ENCODE measurements around the gene MYCBP2. TPM values are rescaled to one million over a fixed set of nuclear protein-coding genes. Genes with fewer than 3 reads are reported as not detected.
"Not testable (repeated sequence)": the region's sequence is repeated elsewhere in the genome, so short reads cannot be mapped to it uniquely, and the experiment has no call there.

The MYCBP2 gene
- total RNA-seq, 3 donors from 2014 or later = 179 to 282 (median 181) TPM

DNA sequence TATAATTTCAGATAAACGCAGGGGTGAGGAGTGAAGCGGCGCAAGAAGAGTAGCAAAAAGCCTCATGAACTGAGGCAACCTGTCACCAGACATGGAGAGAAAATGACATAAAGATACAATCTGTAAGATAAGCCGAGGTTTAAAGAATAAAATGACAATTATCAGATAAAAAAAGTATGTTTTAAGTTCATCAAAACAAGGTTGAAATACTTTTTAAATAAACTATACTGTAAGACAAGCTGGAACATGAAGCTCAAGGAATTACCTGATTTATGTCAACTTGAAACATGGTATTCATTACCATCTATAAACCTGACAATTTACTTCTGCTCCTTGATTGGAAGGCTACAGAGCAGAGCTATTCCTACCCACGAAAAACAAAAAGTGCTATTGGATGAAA, 61.6 kb downstream of the MYCBP2 start:
- TF ChIP-seq, protein P1, sequence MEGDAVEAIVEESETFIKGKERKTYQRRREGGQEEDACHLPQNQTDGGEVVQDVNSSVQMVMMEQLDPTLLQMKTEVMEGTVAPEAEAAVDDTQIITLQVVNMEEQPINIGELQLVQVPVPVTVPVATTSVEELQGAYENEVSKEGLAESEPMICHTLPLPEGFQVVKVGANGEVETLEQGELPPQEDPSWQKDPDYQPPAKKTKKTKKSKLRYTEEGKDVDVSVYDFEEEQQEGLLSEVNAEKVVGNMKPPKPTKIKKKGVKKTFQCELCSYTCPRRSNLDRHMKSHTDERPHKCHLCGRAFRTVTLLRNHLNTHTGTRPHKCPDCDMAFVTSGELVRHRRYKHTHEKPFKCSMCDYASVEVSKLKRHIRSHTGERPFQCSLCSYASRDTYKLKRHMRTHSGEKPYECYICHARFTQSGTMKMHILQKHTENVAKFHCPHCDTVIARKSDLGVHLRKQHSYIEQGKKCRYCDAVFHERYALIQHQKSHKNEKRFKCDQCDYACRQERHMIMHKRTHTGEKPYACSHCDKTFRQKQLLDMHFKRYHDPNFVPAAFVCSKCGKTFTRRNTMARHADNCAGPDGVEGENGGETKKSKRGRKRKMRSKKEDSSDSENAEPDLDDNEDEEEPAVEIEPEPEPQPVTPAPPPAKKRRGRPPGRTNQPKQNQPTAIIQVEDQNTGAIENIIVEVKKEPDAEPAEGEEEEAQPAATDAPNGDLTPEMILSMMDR (IDR thresholded peaks at IDR 0.05) = no peak
- TF ChIP-seq POLR2AphosphoS5 (IDR thresholded peaks at IDR 0.05) (no peak), POLR2A (IDR thresholded peaks at IDR 0.05) (no peak)
- intact Hi-C loops (cut with DNase I; ENCODE audit: low total_unique reads) = no loop called here
- Histone ChIP-seq H3K27ac (no peak overlapping the region), H3K9me3 (no peaks in the 10 kb centered on the region), H3K36me3 (no peaks in the 10 kb centered on the region), H3K4me3 (no peak overlapping the region), H3K4me1 (no peaks in the 10 kb centered on the region), H3K27me3 (no peaks in the 10 kb centered on the region)
- DNase-seq (ENCODE audit: low spot score in 2 of 2) = no peak

DNA sequence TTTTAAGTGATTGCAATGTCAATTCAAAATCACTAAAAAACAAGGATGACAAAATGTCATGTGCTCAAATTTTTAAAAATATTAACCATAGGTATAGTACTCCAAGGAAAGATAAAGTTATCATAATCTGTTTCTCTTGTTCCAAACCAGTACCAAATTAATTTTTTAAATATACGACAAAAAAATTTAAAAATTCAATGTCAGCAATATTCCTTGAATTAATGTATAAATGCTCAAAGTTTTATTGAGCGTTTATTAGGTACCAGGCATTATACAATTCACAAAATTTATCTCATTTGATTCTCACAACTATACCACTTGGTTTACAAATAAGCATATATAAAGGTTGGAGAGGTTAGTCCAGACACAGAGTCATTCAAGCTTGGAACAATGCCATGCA, 64.7 kb downstream of the MYCBP2 start:
- no peak overlapping the region for H3K4me3 ChIP-seq
- H3K9me3 ChIP-seq = no peaks in the 10 kb centered on the region
- DNase-seq (ENCODE audit: low spot score in 2 of 2) = no peak
- intact Hi-C loops (cut with DNase I; ENCODE audit: low total_unique reads) = no loop called here
- H3K27me3 ChIP-seq = no peaks in the 10 kb centered on the region
- no peaks in the 10 kb centered on the region for H3K36me3 ChIP-seq
- H3K4me1 ChIP-seq = no peaks in the 10 kb centered on the region
- H3K27ac ChIP-seq = no peak overlapping the region
- TF ChIP-seq, protein P1 (IDR thresholded peaks at IDR 0.05) = no peak
- TF ChIP-seq POLR2AphosphoS5 (IDR thresholded peaks at IDR 0.05) = no peak
- no peak for TF ChIP-seq POLR2A (IDR thresholded peaks at IDR 0.05)

DNA sequence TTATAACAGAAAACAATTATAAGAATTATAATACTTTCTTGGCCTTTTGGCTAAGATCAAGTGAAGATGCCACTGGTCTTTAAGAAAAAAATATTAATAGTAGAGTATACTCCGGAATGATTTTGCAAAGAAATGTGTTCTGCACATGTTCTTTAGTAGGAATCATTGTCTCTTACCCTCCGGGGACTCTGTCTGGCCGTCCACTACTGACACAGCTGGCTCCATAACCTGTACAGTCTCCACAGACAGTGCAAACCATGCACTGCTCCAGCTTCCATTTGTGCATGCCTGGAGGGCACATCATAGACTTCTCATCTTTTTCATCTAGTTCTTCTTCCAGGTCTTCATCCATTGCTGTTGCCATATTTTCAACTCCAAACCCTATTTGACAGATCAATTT, 75.9 kb downstream of the MYCBP2 start:
- no peaks in the 10 kb centered on the region for H3K9me3 ChIP-seq
- TF ChIP-seq POLR2A (IDR thresholded peaks at IDR 0.05) (no peak), POLR2AphosphoS5 (IDR thresholded peaks at IDR 0.05) (no peak)
- TF ChIP-seq, protein P1 (IDR thresholded peaks at IDR 0.05) = no peak
- no peak overlapping the region for H3K27ac ChIP-seq
- H3K4me3 ChIP-seq = no peak overlapping the region
- no peaks in the 10 kb centered on the region for H3K4me1 ChIP-seq
- no peaks in the 10 kb centered on the region for H3K36me3 ChIP-seq
- DNase-seq (ENCODE audit: low spot score in 2 of 2) = no peak
- intact Hi-C loops (cut with DNase I; ENCODE audit: low total_unique reads) = no loop called here
- H3K27me3 ChIP-seq = no peaks in the 10 kb centered on the region

DNA sequence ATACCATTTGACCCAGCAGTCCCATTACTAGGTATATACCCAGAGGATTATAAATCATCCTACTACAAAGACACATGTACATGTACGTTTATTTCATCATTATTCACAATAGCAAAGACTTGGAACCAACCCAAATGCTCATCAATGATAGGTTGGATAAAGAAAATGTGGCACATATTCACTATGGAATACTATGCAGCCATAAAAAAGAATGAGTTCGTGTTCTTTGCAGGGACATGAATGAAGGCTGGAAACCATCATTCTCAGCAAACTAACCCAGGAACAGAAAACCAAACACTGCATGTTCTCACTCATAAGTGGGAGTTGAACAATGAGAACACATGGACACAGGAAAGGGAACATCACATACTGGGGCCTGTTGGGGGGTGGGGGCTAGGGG, 81.7 kb downstream of the MYCBP2 start:
- H3K27me3 ChIP-seq; H3K9me3 ChIP-seq; H3K4me1 ChIP-seq; H3K4me3 ChIP-seq; H3K27ac ChIP-seq; intact Hi-C loops (cut with DNase I; ENCODE audit: low total_unique reads); DNase-seq (ENCODE audit: low spot score in 2 of 2); H3K36me3 ChIP-seq: not testable (repeated sequence)

DNA sequence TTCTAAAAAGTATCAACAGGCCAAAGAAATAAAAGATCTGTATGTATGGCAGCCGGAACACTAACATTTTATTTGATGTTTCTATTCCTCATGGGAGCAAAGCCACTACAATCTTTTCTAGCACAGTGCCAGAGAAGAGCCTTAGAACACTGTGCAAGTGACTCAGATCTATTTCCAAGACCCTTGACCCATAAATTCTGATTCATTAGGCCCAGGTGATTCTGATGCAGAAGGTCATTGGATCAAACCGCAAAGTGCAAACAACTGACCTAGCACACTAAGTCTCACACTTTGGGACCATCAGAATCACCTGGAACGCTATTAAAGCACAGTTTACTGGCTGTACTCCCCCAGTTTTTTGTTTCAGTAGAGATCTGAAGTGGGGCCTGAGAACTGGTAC, 87.6 kb downstream of the MYCBP2 start:
- TF ChIP-seq POLR2AphosphoS5 (IDR thresholded peaks at IDR 0.05) = no peak
- TF ChIP-seq POLR2A (IDR thresholded peaks at IDR 0.05) = no peak
- TF ChIP-seq, protein P1 (IDR thresholded peaks at IDR 0.05) = no peak
- Histone ChIP-seq H3K27ac (no peak overlapping the region), H3K9me3 (no peaks in the 10 kb centered on the region), H3K27me3 (no peaks in the 10 kb centered on the region), H3K4me1 (no peaks in the 10 kb centered on the region), H3K36me3 (peaks cover 4% of the 10 kb centered on the region), H3K4me3 (no peak overlapping the region)
- DNase-seq (ENCODE audit: low spot score in 2 of 2) = no peak
- intact Hi-C loops (cut with DNase I; ENCODE audit: low total_unique reads) = no loop called here

DNA sequence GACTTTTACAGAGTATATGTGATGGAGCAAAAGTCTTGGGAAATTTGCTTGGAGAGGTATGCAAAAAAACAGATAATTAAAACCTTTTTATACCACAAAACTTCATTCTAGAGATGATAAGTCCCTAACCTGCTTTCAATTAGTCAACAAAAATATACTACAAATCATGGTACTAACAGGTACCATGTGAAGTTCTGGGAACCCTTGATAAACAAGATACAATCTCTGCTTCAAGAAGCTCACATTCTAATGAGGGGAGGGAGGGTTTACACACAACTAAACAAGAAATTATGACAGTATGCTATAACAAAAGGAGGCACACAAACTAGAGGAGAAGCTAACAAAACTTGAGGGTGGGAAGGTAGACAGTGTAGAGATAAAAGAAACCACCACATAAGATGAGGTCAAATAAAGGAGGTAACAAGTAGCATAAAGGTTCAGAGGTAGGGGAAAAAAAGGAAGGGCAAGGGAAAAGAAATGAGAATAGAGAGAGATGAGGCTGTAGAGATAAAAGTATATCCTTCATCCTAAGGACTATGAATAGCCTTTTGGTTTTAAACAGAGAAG, 91.4 kb downstream of the MYCBP2 start:
- no peak for DNase-seq (ENCODE audit: low spot score in 2 of 2)
- Histone ChIP-seq H3K9me3 (no peaks in the 10 kb centered on the region), H3K4me3 (no peak overlapping the region), H3K27me3 (no peaks in the 10 kb centered on the region), H3K27ac (no peak overlapping the region), H3K36me3 (no peaks in the 10 kb centered on the region), H3K4me1 (no peaks in the 10 kb centered on the region)
- intact Hi-C loops (cut with DNase I; ENCODE audit: low total_unique reads) = no loop called here
- TF ChIP-seq, protein P1 (IDR thresholded peaks at IDR 0.05) = no peak
- TF ChIP-seq POLR2A (IDR thresholded peaks at IDR 0.05) (no peak), POLR2AphosphoS5 (IDR thresholded peaks at IDR 0.05) (no peak)
